ENCODE data around the gene TSPYL4.

- TF ChIP-seq CTCF (conservative IDR thresholded peaks at IDR 0.05) (no peak), ZFX (IDR thresholded peaks at IDR 0.05) (no peak)
Measured at GRCh38 chr6:116214681-116215080, 39.2 kb downstream of the TSPYL4 start.
